ENCODE measurements around the gene HNRNPA2B1.
"Not testable (repeated sequence)": the region's sequence is repeated elsewhere in the genome, so short reads cannot be mapped to it uniquely, and the experiment has no call there.

Gene HNRNPA2B1

DNA sequence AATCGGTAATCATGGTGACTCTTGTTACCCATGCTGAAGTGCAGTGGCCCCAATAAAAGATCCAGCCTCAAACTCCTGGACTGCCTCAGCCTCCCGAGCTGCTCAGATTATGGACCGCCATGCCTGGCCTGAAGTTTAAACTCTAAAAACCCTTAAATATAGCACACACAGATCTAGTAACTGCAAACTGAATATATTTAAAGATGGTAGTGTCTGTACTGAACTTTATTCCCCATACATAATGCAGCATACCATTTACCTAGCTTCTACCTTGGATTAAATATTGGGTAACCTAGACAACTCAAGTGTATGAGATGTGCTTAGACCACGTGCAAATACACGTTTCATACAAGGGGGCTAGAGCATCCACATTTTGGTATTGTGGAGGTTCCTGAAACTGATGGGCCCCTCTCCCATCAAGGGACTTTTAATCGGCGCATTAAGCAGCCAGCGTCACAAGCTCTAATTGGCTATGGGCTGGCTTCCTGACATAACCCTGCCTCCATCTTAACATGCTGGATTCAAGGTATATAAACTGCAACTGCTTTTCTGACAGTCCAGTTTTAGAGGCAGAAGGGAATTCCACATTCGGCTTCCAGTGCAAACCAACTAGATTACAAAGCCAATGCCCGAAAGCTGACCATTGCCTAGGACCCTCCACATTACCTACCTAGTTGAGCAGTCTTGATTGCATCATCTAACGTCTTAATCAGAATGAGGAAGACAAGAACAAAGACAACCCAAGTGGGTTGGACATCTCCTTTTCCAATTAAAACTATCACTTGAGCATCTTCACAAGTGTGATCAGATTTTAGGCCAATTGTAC is 13.0 kb downstream of the HNRNPA2B1 start:
- no peak for DNase-seq
- intact Hi-C loops (cut with DNase I), result no loop called here

DNA sequence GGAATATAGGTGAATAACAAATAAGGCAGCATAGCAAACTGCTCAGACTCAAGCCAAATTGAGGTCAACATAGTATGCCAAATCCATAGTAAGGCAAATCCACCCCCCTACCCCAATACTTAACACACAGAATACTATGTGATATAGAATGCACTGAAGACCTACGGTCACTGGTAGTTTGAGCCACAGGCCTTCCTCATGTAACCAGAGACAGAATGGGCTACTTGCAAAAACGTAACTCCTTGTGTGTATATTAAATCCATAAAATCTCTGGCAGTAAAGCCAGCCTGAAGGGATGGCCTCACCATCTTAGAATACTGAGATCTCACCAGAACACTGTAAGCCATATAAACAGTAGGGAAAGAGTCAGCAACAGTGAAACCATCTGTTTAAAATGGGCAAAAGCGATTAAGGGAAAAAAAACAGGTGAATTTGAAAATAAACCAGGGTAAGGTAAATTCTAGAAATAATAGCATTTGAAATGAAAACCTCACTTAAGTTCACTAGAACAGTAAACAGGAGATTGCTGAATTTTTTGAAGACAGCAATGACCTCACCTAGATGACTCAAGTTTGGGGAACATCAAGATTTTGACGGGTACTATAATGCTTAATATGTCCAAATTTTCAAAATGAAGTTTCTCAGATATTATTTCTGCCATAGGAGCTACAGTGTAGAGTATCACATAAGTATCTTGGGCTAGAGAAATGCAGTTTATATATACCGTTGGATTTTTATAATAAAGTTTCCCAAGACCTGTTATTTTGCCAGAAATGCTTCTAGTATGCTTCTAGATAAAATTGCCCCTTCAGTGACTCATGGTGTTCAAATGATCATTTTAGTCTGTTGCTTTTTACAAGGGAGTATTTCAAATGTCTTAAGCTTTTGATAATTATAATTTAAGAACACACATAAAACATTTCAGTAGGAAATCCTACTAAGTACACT is 13.9 kb downstream of the HNRNPA2B1 start:
- DNase-seq, result no peak

DNA sequence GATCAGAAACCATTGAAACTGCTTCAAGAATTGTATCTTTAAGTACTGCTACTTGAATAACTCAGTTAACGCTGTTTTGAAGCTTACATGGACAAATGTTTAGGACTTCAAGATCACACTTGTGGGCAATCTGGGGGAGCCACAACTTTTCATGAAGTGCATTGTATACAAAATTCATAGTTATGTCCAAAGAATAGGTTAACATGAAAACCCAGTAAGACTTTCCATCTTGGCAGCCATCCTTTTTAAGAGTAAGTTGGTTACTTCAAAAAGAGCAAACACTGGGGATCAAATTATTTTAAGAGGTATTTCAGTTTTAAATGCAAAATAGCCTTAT is 14.7 kb downstream of the HNRNPA2B1 start:
- no peak for DNase-seq
- intact Hi-C loops (cut with DNase I), result no loop called here

More for the DNA sequence above, 13.9 kb downstream of the HNRNPA2B1 start:
- intact Hi-C loops (cut with DNase I), result no loop called here

DNA sequence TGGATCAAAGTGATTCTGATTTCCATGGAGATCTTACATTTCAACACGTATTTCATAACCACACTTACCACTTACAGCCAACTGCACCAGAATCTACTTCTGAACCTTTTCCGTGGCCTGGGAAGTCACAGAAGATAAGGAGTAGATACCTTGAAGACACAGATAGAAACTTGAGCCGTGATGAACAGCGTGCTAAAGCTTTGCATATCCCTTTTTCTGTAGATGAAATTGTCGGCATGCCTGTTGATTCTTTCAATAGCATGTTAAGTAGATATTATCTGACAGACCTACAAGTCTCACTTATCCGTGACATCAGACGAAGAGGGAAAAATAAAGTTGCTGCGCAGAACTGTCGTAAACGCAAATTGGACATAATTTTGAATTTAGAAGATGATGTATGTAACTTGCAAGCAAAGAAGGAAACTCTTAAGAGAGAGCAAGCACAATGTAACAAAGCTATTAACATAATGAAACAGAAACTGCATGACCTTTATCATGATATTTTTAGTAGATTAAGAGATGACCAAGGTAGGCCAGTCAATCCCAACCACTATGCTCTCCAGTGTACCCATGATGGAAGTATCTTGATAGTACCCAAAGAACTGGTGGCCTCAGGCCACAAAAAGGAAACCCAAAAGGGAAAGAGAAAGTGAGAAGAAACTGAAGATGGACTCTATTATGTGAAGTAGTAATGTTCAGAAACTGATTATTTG is 15.3 kb downstream of the HNRNPA2B1 start:
- no peak for DNase-seq
- intact Hi-C loops (cut with DNase I), result no loop called here

DNA sequence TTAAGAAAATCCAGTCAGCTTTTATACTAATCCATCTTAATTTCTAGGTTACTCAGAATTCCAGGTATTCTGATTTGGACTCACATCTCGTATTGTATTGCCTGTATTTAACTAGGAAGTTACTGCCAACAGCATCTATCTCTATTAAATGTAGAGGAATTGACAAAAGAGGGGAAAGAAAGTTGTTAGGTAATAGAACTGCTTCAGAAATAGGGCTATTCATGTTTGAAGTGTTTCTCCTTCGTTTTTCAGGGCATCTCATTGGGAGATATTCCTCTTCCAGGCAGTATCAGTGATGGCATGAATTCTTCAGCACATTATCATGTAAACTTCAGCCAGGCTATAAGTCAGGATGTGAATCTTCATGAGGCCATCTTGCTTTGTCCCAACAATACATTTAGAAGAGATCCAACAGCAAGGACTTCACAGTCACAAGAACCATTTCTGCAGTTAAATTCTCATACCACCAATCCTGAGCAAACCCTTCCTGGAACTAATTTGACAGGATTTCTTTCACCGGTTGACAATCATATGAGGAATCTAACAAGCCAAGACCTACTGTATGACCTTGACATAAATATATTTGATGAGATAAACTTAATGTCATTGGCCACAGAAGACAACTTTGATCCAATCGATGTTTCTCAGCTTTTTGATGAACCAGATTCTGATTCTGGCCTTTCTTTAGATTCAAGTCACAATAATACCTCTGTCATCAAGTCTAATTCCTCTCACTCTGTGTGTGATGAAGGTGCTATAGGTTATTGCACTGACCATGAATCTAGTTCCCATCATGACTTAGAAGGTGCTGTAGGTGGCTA is 16.1 kb downstream of the HNRNPA2B1 start:
- DNase-seq; intact Hi-C loops (cut with DNase I): not testable (repeated sequence)

DNA sequence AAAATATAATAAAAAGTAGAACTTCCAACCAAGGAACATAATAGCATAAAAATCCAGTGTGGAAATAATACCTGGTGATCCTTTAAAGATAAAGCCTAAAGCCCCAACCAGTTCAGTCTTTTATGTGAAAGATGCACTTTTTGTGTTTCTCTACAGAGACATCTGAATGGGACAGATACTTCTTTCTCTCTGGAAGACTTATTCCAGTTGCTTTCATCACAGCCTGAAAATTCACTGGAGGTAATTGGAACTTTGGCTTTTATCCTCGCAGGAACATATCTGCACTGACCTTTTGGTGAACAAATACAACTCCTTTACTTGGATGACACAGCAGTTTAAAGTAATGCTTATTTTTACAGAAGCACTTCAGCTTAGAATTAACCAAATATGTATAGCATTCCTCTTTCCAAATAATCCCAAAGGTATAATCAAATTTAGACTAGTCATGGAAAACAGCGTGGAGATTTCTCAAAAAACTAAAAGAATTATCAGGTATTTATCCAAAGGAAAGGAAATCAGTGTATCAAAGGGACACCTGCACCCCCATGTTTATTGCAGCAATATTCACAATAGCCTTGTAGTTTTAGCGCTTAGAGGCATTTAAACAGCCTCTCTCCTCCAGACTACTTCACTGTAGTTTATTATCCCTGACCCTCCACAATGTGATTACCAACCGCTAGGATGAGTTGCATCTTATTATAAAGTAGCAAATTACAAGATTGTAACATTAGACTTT is 16.8 kb downstream of the HNRNPA2B1 start:
- intact Hi-C loops (cut with DNase I), result no loop called here
- no peak for DNase-seq

DNA sequence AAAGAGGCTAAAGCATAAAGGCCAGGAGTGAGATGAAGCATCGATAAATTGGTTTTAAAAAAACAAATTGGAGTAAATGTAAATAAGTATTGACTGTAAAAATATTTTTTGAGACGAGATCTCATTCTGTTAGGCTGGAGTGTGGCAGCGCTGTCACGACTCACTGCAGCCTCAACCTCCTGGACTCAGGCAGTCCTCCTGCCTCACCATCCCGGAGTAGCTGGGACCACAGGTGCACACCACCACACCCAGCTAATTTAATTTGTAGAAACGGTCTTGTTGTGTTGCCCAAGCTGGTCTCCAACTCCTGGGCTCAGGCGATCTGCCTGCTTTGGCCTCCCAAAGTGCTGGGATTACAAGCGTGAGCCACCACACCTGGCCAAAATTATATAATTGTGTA is 17.8 kb downstream of the HNRNPA2B1 start:
- peak in 2 of 42 donors; percentile 35 to 36 for DNase-seq
- intact Hi-C loops (cut with DNase I), result no loop called here

DNA sequence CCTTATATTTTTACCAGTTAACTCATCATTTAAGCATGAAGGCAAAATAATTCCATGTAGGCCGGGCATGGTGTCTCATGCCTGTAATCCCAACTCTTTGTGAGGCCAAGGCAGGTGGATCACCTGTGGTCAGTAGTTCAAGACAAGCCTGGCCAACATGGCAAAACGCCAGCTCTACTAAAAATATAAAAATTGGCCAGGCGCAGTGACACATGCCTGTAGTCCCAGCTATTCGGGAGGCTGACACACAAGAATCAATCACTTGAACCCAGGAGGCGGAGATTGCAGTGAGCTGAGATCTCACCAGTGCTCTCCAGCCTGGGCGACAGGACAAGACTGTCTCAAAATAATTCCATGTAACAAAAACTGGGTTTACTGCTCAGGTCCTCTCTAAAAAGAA is 18.3 kb downstream of the HNRNPA2B1 start:
- peak in 2 of 42 donors; percentile 36 for DNase-seq
- intact Hi-C loops (cut with DNase I), result no loop called here

DNA sequence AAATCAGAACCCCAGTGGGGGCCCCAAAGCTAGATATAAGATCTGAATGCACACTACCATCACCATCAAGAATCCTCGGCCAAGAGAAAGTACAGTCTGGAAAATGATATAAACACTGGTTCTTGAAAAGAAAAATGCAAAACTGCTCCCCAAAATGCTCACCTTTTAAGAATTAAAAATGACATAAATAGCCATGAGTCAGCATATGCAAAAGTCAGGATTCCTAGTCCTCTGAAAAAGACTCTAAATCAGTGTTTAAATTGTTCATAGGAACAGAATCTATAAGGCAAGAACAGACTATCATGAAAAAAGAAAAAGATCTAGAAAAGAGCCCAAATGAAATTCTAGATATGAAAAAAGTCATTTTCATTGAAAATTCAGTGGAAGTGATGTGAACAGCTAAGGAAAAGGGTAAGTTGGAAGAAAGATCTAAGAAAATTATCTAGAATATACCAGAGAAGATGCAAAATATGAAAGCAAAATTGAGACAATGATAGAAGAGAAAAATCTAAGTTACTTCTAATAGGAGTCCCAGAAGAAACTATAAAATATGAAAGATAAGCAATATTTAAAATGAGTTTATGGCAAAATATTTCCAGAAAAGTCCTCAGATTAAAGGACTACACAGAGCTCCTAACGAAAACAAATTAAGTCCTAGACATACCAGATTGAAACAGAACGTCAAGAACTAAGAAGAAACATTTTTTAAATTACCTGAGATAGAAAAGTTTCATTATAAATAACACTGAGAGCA is 18.9 kb downstream of the HNRNPA2B1 start:
- intact Hi-C loops (cut with DNase I), result no loop called here
- no peak for DNase-seq

DNA sequence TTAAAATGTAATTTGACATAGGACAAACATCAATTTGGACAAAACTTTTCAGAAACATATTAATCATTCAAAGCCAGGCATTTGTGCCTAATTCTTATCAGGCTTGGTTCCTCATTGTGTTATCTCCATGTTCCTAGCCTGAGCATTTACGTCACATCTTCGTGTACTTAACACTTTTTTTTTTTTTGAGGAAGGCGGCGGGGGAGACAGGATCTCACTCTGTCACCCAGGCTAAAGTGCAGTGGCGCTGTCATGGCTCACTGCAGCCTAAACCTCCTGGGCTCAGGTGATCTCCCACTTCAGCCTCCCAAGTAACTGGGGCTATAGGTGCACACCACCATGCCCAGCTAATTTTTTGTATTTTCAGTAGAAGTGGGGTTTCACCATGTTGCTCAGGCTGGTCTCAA is 19.8 kb downstream of the HNRNPA2B1 start:
- no peak for DNase-seq
- intact Hi-C loops (cut with DNase I), result no loop called here

DNA sequence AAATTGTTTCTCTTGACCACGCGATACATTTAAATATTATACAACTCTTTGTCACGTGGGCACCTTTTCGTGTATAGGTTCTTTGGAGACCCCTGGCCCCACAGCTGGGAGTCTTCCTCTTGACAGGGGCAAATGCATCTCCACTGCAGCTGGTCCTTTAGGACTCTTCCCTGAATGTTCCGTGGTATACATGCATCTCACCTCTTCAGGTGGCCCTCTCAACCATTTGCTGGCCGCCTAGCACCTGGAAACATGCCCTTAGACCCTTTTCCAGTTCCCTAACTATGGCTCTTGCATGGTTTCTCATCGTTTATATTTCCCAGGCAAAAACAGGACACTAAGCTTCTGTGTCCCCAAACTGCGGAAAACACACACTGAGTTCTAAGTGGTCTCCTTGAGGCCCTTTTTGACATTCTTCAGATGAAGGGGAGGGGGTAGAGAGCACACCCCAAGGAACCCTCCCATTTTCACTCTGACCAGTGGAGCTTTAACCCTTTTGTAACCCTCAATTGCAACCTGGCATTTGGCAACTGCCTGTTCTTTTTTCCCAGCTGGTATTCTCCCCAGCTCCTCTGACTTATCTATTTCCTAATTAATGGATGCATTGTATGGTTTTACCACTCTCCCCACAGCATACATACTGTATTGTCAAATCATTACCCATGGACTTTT is 20.6 kb downstream of the HNRNPA2B1 start:
- no peak for DNase-seq
- intact Hi-C loops (cut with DNase I), result no loop called here

DNA sequence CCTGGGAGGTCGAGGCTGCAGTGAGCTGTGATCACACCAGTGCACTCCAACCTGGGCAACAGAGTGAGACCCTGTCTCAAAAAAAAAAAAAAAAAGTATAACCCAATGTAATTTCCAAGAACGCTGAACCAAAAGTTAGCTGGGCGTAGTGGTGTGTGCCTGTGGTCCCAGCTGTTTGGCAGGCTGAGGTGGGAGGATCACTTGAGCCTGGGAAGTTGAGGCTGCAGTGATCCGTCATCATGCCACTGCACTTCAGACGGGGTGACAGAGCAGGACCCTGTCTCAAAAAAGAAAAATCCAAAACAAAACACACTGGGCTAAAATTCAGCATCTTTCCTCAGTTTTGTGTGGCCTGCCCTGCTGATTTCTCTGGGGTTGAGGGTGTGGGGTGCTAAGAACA is 21.1 kb downstream of the HNRNPA2B1 start:
- DNase-seq, result no peak
- intact Hi-C loops (cut with DNase I), result no loop called here

DNA sequence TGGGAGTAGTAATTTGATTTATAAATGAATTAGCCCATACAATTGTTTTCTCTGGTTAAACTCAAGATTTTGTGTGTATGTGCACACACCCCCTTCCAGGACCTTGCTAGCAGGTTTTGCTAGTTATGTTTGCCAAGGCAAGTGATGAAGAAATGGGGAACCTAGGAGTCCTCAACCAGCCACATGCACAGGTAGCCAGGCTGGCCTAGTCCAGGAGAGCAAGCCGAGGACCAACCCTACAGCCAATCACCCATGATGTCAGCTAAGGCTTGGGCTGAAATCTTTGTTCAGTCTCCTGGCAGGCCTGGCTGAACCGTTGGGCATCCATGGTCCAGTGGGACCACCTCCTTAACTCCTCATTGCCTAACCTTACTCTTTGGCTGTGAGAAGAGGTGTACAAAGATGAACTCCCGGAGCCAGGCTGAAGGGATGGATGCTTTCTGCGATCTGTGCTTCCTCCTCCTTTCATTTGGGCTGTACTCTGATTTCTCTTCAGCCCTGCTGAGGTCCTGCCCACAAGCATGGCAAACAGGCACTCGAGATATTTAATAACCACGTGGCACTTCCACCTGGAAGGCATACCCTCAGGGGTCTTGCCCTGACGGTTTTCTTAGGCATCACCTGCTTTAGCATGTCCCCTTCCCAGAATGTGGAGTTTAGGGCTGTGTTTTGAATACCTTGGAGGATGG is 22.1 kb downstream of the HNRNPA2B1 start:
- DNase-seq, result no peak
- intact Hi-C loops (cut with DNase I), result no loop called here

DNA sequence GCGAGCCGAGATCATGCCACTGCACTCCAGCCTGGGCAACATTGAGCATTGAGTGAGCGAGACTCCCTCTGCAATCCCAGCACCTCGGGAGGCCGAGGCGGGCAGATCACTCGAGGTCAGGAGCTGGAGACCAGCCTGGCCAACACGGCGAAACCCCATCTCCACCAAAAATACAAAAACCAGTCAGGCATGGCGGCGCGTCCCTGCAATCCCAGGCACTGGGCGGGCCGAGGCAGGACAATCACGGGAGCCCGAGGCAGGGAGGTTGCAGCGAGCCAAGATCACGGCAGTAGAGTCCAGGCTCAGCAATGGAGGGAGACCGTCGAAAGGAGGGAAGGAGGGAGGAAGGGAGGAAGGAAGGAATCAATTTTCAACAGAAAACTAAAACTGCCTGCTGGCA is 23.3 kb downstream of the HNRNPA2B1 start:
- intact Hi-C loops (cut with DNase I); DNase-seq: not testable (repeated sequence)

DNA sequence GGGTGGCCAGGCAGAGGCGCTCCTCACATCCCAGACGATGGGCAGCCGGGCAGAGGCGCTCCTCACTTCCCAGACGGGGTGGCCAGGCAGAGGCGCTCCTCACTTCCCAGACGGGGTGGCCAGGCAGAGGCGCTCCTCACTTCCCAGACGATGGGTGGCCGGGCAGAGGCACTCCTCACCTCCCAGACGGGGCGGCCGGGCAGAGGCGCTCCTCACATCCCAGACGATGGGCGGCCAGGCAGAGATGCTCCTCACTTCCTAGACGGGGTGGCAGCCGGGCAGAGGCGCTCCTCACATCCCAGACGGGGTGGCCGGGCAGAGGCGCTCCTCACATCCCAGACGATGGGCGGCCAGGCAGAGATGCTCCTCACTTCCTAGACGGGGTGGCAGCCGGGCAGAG is 23.9 kb downstream of the HNRNPA2B1 start:
- DNase-seq; intact Hi-C loops (cut with DNase I): not testable (repeated sequence)

DNA sequence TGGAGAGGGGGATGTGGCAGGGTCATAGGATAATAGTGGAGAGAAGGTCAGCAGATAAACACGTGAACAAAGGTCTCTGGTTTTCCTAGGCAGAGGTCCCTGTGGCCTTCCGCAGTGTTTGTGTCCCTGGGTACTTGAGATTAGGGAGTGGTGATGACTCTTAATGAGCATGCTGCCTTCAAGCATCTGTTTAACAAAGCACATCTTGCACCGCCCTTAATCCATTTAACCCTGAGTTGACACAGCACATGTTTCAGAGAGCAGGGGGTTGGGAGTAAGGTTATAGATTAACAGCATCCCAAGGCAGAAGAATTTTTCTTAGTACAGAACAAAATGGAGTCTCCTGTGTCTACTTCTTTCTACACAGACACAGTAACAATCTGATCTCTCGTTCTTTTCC is 24.6 kb downstream of the HNRNPA2B1 start:
- DNase-seq; intact Hi-C loops (cut with DNase I): not testable (repeated sequence)
